ENCODE results near the gene AGPAT3. TPM values are rescaled to one million over a fixed set of nuclear protein-coding genes. Genes with fewer than 3 reads are reported as not detected.

The AGPAT3 gene
- total RNA-seq, 1 experiment from 2014 or later: 13.0 TPM

- Histone ChIP-seq H3K4ac (ENCODE audit: low read depth, low read length) (no peak overlapping the region), H3K56ac (ENCODE audit: insufficient read length, low read depth, low read length) (no peak overlapping the region), H3K9me3 (ENCODE audit: control insufficient read depth, low read depth, low read length) (no peaks in the 10 kb centered on the region), H3K23ac (ENCODE audit: insufficient read length, low read depth, low read length) (no peak overlapping the region), H3K27ac (ENCODE audit: insufficient read length, low read depth, low read length) (no peak overlapping the region), H2AFZ (ENCODE audit: low read length) (no peak overlapping the region), H3K18ac (ENCODE audit: insufficient read length, low read depth, low read length) (no peak overlapping the region), H2BK15ac (ENCODE audit: low read depth, low read length) (no peak overlapping the region), H2BK20ac (ENCODE audit: low read depth, low read length, poor library complexity, severe bottlenecking) (no peak overlapping the region), H3T11ph (ENCODE audit: low read length) (no peak overlapping the region), H2BK5ac (ENCODE audit: insufficient read length, low read length) (no peak overlapping the region), H3K4me1 (ENCODE audit: insufficient read depth, low read length) (no peaks in the 10 kb centered on the region), H4K5ac (ENCODE audit: insufficient read length, low read depth, low read length) (no peak overlapping the region), H3K27me3 (ENCODE audit: insufficient read depth, low read length) (no peaks in the 10 kb centered on the region), H2BK120ac (ENCODE audit: low read depth, low read length, poor library complexity, severe bottlenecking) (no peak overlapping the region), H4K91ac (ENCODE audit: insufficient read length, low read depth, low read length) (no peak overlapping the region), H3K79me2 (ENCODE audit: insufficient read depth, low read length) (no peaks in the 10 kb centered on the region), H4K8ac (replicated peaks; ENCODE audit: insufficient read length, low read depth, low read length) (no peak overlapping the region), H4K20me1 (ENCODE audit: control insufficient read depth, insufficient read depth, insufficient read length) (no peaks in the 10 kb centered on the region), H3K79me1 (ENCODE audit: insufficient read depth, low read depth, low read length, poor library complexity, severe bottlenecking) (no peaks in the 10 kb centered on the region), H3K4me2 (ENCODE audit: insufficient read depth, insufficient read length, low read length) (no peak overlapping the region), H2AK5ac (ENCODE audit: insufficient read length, low read length) (no peak overlapping the region), H3K14ac (ENCODE audit: insufficient read depth, low read length) (no peak overlapping the region; the same call in 1 of the 2 replicates), H3K9ac (ENCODE audit: extremely low read depth, insufficient read length, low read length) (no peak overlapping the region), H2BK12ac (ENCODE audit: insufficient read length, low read depth, low read length) (no peak overlapping the region), H3K23me2 (ENCODE audit: insufficient read length, low read depth, low read length, poor library complexity, severe bottlenecking) (no peaks in the 10 kb centered on the region)
- DNase-seq: no peak
- Mint-ChIP-seq H3K36me3 (ENCODE audit: insufficient read depth in 1 of 3, low read depth in 3 of 3) (peaks cover 0 to 3% (median 0%) of the 10 kb centered on the region in 3 experiments; a peak in 2 of 7 replicates), H3K27ac (peak overlapping the region in 1 of 3 experiments; percentile 30; a peak in 1 of 7 replicates), H3K9me3 (peaks cover 0 to 4% of the 10 kb centered on the region in 2 experiments; a peak in 3 of 5 replicates), H3K27me3 (ENCODE audit: low read depth) (peaks cover 2% of the 10 kb centered on the region; the same call in 1 of the 2 replicates), H3K4me3 (no peak overlapping the region), H3K4me1 (peaks cover 2 to 7% of the 10 kb centered on the region in 2 experiments; a peak in 1 of 4 replicates)
- WGBS (ENCODE audit: extremely low coverage, insufficient read length, low lambda C conversion rate): no CpG with 5 or more reads among the region's 25 CpGs
- TF ChIP-seq, protein P1, sequence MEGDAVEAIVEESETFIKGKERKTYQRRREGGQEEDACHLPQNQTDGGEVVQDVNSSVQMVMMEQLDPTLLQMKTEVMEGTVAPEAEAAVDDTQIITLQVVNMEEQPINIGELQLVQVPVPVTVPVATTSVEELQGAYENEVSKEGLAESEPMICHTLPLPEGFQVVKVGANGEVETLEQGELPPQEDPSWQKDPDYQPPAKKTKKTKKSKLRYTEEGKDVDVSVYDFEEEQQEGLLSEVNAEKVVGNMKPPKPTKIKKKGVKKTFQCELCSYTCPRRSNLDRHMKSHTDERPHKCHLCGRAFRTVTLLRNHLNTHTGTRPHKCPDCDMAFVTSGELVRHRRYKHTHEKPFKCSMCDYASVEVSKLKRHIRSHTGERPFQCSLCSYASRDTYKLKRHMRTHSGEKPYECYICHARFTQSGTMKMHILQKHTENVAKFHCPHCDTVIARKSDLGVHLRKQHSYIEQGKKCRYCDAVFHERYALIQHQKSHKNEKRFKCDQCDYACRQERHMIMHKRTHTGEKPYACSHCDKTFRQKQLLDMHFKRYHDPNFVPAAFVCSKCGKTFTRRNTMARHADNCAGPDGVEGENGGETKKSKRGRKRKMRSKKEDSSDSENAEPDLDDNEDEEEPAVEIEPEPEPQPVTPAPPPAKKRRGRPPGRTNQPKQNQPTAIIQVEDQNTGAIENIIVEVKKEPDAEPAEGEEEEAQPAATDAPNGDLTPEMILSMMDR (conservative IDR thresholded peaks at IDR 0.05): no peak
Observed at GRCh38 chr21:43877936-43878575, 13.0 kb downstream of the AGPAT3 start.
